ENCODE data around the gene RNASEH1. TPM values are rescaled to one million over a fixed set of nuclear protein-coding genes. Genes with fewer than 3 reads are reported as not detected.

The RNASEH1 gene
- total and polyA plus RNA-seq, 2 of the 13 experiments (the other 11 are each of a cell fraction or from before 2014, with no cell fraction given) = 14.5 to 57.4 TPM

GRCh38 chr2:3558205-3559014 lies at the start of gene RNASEH1 (continued):
- no peak for TF ChIP-seq TRIM22 (IDR thresholded peaks at IDR 0.05)
- peak; percentile 21; the same call in 1 of the 2 replicates for TF ChIP-seq THYN1 (CRISPR knock-in tag; IDR thresholded peaks at IDR 0.05; ENCODE audit: borderline replicate concordance, low read depth)
- TF ChIP-seq RELA (CRISPR knock-in tag; IDR thresholded peaks at IDR 0.05) = no peak
- TF ChIP-seq KDM5A (IDR thresholded peaks at IDR 0.05; ENCODE audit: borderline replicate concordance, low read length) = peak; percentile 99
- no peak for TF ChIP-seq PTBP1 (IDR thresholded peaks at IDR 0.05; ENCODE audit: low read depth, low read length, poor library complexity, severe bottlenecking)
- peak; percentile 92 for TF ChIP-seq PITX1 (CRISPR knock-in tag; IDR thresholded peaks at IDR 0.05)
- TF ChIP-seq KMT2B (CRISPR knock-in tag; IDR thresholded peaks at IDR 0.05) = peak; percentile 99
- TF ChIP-seq ZNF557 (CRISPR knock-in tag; IDR thresholded peaks at IDR 0.05) = peak; percentile 96; the same call in 1 of the 2 replicates
- peak; percentile 99 for TF ChIP-seq HDAC1 (CRISPR knock-in tag; IDR thresholded peaks at IDR 0.05)
- TF ChIP-seq ZNF737 (CRISPR knock-in tag; IDR thresholded peaks at IDR 0.05; ENCODE audit: borderline replicate concordance) = no peak
- TF ChIP-seq ZNF788 (CRISPR knock-in tag; IDR thresholded peaks at IDR 0.05; ENCODE audit: borderline replicate concordance) = peak; percentile 96
- TF ChIP-seq CHCHD3 (CRISPR knock-in tag; IDR thresholded peaks at IDR 0.05) = peak; percentile 84
- TF ChIP-seq NCOA2 (CRISPR knock-in tag; IDR thresholded peaks at IDR 0.05) = peak; percentile 74; the same call in 1 of the 2 replicates
- TF ChIP-seq RXRA (CRISPR knock-in tag; IDR thresholded peaks at IDR 0.05) = peak; percentile 97
- TF ChIP-seq, protein P1, sequence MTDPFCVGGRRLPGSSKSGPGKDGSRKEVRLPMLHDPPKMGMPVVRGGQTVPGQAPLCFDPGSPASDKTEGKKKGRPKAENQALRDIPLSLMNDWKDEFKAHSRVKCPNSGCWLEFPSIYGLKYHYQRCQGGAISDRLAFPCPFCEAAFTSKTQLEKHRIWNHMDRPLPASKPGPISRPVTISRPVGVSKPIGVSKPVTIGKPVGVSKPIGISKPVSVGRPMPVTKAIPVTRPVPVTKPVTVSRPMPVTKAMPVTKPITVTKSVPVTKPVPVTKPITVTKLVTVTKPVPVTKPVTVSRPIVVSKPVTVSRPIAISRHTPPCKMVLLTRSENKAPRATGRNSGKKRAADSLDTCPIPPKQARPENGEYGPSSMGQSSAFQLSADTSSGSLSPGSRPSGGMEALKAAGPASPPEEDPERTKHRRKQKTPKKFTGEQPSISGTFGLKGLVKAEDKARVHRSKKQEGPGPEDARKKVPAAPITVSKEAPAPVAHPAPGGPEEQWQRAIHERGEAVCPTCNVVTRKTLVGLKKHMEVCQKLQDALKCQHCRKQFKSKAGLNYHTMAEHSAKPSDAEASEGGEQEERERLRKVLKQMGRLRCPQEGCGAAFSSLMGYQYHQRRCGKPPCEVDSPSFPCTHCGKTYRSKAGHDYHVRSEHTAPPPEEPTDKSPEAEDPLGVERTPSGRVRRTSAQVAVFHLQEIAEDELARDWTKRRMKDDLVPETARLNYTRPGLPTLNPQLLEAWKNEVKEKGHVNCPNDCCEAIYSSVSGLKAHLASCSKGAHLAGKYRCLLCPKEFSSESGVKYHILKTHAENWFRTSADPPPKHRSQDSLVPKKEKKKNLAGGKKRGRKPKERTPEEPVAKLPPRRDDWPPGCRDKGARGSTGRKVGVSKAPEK (CRISPR knock-in tag; IDR thresholded peaks at IDR 0.05; ENCODE audit: borderline replicate concordance) = peak; percentile 99
- peak; percentile 70 for TF ChIP-seq ZNF143 (CRISPR knock-in tag; IDR thresholded peaks at IDR 0.05)
- peak; percentile 99 for TF ChIP-seq DMAP1 (CRISPR knock-in tag; IDR thresholded peaks at IDR 0.05)
- TF ChIP-seq ELF3 (CRISPR knock-in tag; IDR thresholded peaks at IDR 0.05) = peak; percentile 96
- no peak for TF ChIP-seq CENPX (CRISPR knock-in tag; IDR thresholded peaks at IDR 0.05)
- peak; percentile 95 for TF ChIP-seq THAP11 (CRISPR knock-in tag; IDR thresholded peaks at IDR 0.05)
- TF ChIP-seq REL (CRISPR knock-in tag; conservative IDR thresholded peaks at IDR 0.05) = peak; percentile 99
- no peak for TF ChIP-seq LCORL (IDR thresholded peaks at IDR 0.05)
- TF ChIP-seq LCORL (CRISPR knock-in tag; IDR thresholded peaks at IDR 0.05) = peak; percentile 91
- TF ChIP-seq NBN (conservative IDR thresholded peaks at IDR 0.05) = no peak
- no peak for TF ChIP-seq CBX2 (IDR thresholded peaks at IDR 0.05; ENCODE audit: low read depth, low read length)
- 0 out of 2 replicates have a peak, but pooled peaks have one; percentile 17 for TF ChIP-seq CBX2 (CRISPR knock-in tag; IDR thresholded peaks at IDR 0.05; ENCODE audit: low read depth)
- TF ChIP-seq ZNF800 (CRISPR knock-in tag; IDR thresholded peaks at IDR 0.05) = peak; percentile 92

Measured in HepG2 (cell line).